ENCODE data around the gene LSM2. TPM values are rescaled to one million over a fixed set of nuclear protein-coding genes. Genes with fewer than 3 reads are reported as not detected.
"Not testable (repeated sequence)": the region's sequence is repeated elsewhere in the genome, so short reads cannot be mapped to it uniquely, and the experiment has no call there.

LSM2 gene
- total RNA-seq, 1 experiment from 2014 or later = 56.3 TPM

DNA sequence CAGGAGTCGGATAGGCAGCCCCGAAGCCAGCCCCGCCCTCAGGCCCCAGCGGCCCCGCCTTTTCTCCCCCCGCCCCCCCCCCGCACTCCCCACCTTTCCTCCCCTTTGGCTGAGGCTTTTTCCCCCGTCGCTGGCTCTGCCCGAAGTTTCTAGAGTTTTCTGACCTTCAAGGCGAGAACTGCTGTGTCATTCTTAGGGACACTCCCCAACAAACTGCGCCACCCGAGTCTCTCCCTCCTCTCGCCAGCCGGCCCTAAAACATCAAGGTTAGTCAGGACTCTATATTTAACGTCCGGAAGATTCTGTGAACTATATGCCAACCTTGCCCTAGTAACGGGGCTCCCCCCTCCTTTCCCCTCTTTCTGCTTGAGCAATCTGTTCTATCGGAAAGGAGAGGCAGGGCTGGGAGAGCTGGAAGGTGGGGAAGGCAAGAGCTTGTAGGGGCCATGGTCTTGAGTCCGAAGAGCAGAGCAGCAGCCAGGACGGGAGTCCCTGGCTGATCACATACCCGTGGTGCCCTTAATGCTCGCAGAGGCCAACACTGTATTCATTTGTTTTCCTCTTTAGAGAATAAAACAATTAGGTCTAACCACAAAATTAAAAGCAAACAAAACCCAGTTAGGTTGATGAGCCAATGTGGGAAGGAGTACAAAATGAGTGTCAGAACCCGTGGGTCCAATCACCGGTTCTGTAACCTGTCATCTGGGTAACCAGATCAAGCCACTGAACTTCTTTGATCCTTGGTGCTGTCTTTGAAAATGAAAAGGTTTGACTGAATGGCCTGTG, 15.5 kb upstream of the LSM2 start:
- Mint-ChIP-seq H3K27me3 (ENCODE audit: insufficient read depth, unreplicated experiment) (no peaks in the 10 kb centered on the region), H3K4me1 (ENCODE audit: low read depth, unreplicated experiment) (peaks cover 17% of the 10 kb centered on the region), H3K4me3 (ENCODE audit: unreplicated experiment) (peak overlapping the region; percentile 96), H3K27ac (ENCODE audit: unreplicated experiment) (peak overlapping the region; percentile 98), H3K36me3 (ENCODE audit: insufficient read depth, unreplicated experiment) (peaks cover 41% of the 10 kb centered on the region), H3K9me3 (ENCODE audit: unreplicated experiment) (no peaks in the 10 kb centered on the region)
- BruUV-seq (replicated peaks) = TSS peak; percentile 56
- Histone ChIP-seq H3K36me3 (ENCODE audit: control insufficient read depth, insufficient read depth, low read length) (no peaks in the 10 kb centered on the region), H3K4me3 (ENCODE audit: low read depth, low read length) (peak overlapping the region; percentile 45), H3K9me3 (no peaks in the 10 kb centered on the region), H3K27me3 (replicated peaks; ENCODE audit: control insufficient read depth, insufficient read depth, low read length) (no peaks in the 10 kb centered on the region), H3K4me1 (peaks cover 63% of the 10 kb centered on the region)
- CTCF ChIA-PET = interaction anchor here (0.7 to 1.4 kb wide), 4 partner anchors 15 to 130 kb away, joined by 3 to 5 read pairs (median 4); partner anchors contain the start of genes LSM2 and NEU1
- intact Hi-C loops (cut with micrococcal nuclease; ENCODE audit: unreplicated experiment) = loop anchor here (1.0 kb wide), 1 partner anchor 16 kb away; the partner anchor contains the start of gene LSM2
- POLR2A ChIA-PET = interaction anchor here (0.6 to 1.7 kb wide), 6 partner anchors 8 to 93 kb away, joined by 3 to 11 read pairs (median 4); partner anchors contain the start of genes DDAH2, LSM2 and NEU1
- peak; percentile 79 to 89 for DNase-seq
- TF ChIP-seq, protein P1, sequence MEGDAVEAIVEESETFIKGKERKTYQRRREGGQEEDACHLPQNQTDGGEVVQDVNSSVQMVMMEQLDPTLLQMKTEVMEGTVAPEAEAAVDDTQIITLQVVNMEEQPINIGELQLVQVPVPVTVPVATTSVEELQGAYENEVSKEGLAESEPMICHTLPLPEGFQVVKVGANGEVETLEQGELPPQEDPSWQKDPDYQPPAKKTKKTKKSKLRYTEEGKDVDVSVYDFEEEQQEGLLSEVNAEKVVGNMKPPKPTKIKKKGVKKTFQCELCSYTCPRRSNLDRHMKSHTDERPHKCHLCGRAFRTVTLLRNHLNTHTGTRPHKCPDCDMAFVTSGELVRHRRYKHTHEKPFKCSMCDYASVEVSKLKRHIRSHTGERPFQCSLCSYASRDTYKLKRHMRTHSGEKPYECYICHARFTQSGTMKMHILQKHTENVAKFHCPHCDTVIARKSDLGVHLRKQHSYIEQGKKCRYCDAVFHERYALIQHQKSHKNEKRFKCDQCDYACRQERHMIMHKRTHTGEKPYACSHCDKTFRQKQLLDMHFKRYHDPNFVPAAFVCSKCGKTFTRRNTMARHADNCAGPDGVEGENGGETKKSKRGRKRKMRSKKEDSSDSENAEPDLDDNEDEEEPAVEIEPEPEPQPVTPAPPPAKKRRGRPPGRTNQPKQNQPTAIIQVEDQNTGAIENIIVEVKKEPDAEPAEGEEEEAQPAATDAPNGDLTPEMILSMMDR (IDR thresholded peaks at IDR 0.05; ENCODE audit: insufficient read depth in 1 of 2, low read depth in 1 of 2, low read length in 1 of 2, severe bottlenecking in 1 of 2, unreplicated experiment in 1 of 2) = no peak

DNA sequence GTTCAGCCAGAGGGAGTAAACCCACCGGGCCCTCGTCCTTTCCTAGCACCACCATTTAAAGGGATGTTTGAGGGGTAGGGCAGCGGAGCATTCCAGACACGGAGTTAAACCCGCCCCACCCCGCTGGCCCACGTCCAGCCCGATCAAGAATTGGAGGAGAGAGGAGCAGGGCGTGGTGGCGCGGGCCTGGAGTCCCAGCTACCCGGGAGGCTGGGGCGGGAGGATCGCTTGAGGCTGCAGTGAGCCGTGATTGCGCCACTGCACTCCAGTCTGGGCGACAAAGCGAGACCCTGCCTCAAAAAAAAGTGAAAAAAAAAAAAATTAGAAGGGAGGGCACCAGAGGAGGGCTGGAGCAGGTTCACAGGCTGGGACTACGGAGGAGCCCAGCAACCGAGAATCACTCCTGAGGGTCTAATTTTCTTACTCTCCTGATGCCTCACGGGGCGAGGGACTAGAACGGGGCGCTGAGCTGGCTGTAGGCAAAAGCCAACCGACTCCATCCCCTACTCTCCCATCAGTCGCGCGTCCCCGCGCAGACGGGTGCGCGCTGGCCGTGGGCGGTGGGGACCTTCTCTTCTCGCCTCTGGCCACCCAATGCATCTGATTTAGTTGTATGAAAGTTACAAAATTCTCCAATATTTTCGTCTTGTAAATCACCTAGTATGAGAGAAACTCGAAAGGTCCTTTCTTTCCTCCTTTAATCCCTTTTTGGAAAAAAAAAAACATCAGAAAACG, 14.7 kb upstream of the LSM2 start:
- Mint-ChIP-seq H3K4me3 (ENCODE audit: unreplicated experiment) (peak overlapping the region; percentile 96), H3K27me3 (ENCODE audit: insufficient read depth, unreplicated experiment) (no peaks in the 10 kb centered on the region), H3K4me1 (ENCODE audit: low read depth, unreplicated experiment) (peaks cover 17% of the 10 kb centered on the region), H3K9me3 (ENCODE audit: unreplicated experiment) (no peaks in the 10 kb centered on the region), H3K27ac (ENCODE audit: unreplicated experiment) (peak overlapping the region; percentile 98), H3K36me3 (ENCODE audit: insufficient read depth, unreplicated experiment) (peaks cover 36% of the 10 kb centered on the region)
- TF ChIP-seq, protein P1 (IDR thresholded peaks at IDR 0.05; ENCODE audit: insufficient read depth in 1 of 2, low read depth in 1 of 2, low read length in 1 of 2, severe bottlenecking in 1 of 2, unreplicated experiment in 1 of 2) = no peak
- intact Hi-C loops (cut with micrococcal nuclease; ENCODE audit: unreplicated experiment) = loop anchor here (1.0 kb wide), 1 partner anchor 15 kb away; the partner anchor contains the start of gene LSM2
- H3K4me3 ChIP-seq (ENCODE audit: low read depth, low read length) = peak overlapping the region; percentile 45
- BruUV-seq (replicated peaks) = TSS peak; percentile 63
- CTCF ChIA-PET = interaction anchor here (1.1 to 1.4 kb wide), 3 partner anchors 15 to 131 kb away, joined by 3 to 4 read pairs (median 4); partner anchors contain the start of genes LSM2 and NEU1
- no peaks in the 10 kb centered on the region for H3K9me3 ChIP-seq
- H3K4me1 ChIP-seq = peaks cover 61% of the 10 kb centered on the region
- no peaks in the 10 kb centered on the region for H3K36me3 ChIP-seq (ENCODE audit: control insufficient read depth, insufficient read depth, low read length)
- H3K27me3 ChIP-seq (replicated peaks; ENCODE audit: control insufficient read depth, insufficient read depth, low read length) = no peaks in the 10 kb centered on the region
- DNase-seq = peak; percentile 69 to 72
- POLR2A ChIA-PET = interaction anchor here (0.6 to 1.7 kb wide), 7 partner anchors 15 to 118 kb away, joined by 4 to 11 read pairs (median 6); partner anchors contain the start of genes ABHD16A, DDAH2, LSM2 and NEU1

DNA sequence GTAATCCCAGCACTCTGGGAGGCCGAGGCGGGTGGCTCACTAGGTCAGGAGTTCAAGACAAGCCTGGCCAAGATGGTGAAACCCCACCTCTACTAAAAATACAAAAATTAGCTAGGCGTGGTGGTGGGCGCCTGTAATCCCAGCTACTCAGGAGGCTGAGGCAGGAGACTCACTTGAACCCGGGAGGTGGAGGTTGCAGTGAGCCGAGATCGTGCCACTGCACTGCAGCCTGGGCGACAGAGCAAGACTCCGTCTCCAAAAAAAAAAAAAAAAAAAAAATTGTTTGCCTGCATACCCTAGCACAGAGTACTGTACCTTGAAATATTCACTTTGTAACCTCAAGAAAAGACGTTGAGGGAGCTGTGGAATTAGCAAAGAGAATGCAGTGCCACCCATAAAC, 13.6 kb upstream of the LSM2 start:
- intact Hi-C loops (cut with micrococcal nuclease; ENCODE audit: unreplicated experiment); H3K36me3 ChIP-seq (ENCODE audit: control insufficient read depth, insufficient read depth, low read length); H3K9me3 Mint-ChIP-seq (ENCODE audit: unreplicated experiment); H3K27me3 Mint-ChIP-seq (ENCODE audit: insufficient read depth, unreplicated experiment); BruUV-seq (replicated peaks); H3K27me3 ChIP-seq (replicated peaks; ENCODE audit: control insufficient read depth, insufficient read depth, low read length); CTCF ChIA-PET; H3K4me3 ChIP-seq (ENCODE audit: low read depth, low read length); H3K9me3 ChIP-seq; DNase-seq: not testable (repeated sequence)
- H3K4me1 ChIP-seq = peaks cover 50% of the 10 kb centered on the region
- peak overlapping the region; percentile 98 for H3K27ac Mint-ChIP-seq (ENCODE audit: unreplicated experiment)
- H3K4me1 Mint-ChIP-seq (ENCODE audit: low read depth, unreplicated experiment) = peaks cover 13% of the 10 kb centered on the region
- H3K36me3 Mint-ChIP-seq (ENCODE audit: insufficient read depth, unreplicated experiment) = peaks cover 36% of the 10 kb centered on the region
- POLR2A ChIA-PET = interaction anchor here (0.7 kb wide), 1 partner anchor 1498 kb away, joined by 10 read pairs; no protein-coding TSS in a partner anchor
- H3K4me3 Mint-ChIP-seq (ENCODE audit: unreplicated experiment) = peak overlapping the region; percentile 96

All from Caco-2 (cell line).